ENCODE results near the gene KIF5B. TPM values are rescaled to one million over a fixed set of nuclear protein-coding genes. Genes with fewer than 3 reads are reported as not detected.

Gene KIF5B
- total and polyA plus RNA-seq, 2 of the 4 experiments (the other 2 are of a cell fraction): 33.5 to 68.5 TPM

DNA sequence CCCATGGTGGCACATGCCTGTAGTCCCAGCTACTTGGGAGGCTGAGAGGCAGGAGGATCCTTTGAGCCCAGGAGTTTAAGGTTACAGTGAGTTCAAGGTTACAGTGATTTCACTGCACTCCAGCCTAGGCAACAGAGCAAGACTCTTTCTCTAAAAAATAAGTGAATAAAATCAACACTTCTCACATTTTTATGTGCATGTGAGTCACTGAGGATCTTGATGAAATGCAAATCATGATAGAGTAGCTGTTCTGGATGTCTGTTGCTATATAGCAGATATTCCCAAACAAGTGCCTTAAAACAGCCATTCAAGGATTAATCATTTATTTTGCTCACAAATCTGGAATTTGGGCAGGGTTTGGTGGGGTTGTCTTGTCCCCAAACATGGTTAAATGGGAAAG is 65.3 kb downstream of the KIF5B start:
- Histone ChIP-seq H4K5ac (ENCODE audit: low read depth, low read length) (no peak overlapping the region), H2AK5ac (ENCODE audit: low read depth, low read length) (no peak overlapping the region), H2BK20ac (ENCODE audit: low read depth, low read length) (no peak overlapping the region), H4K8ac (ENCODE audit: low read depth in 2 of 2, low read length in 2 of 2) (no peak overlapping the region), H3K27ac (ENCODE audit: insufficient read depth, low read length) (no peak overlapping the region), H3K9me3 (ENCODE audit: control insufficient read depth, insufficient read depth, low read length) (no peaks in the 10 kb centered on the region), H3K4ac (ENCODE audit: low read depth, low read length) (no peak overlapping the region), H3K36me3 (ENCODE audit: control insufficient read depth, insufficient read depth, low read length) (no peaks in the 10 kb centered on the region), H2AFZ (replicated peaks; ENCODE audit: low read length, poor library complexity) (no peak overlapping the region), H4K20me1 (ENCODE audit: insufficient read depth, low read length) (no peaks in the 10 kb centered on the region), H3K23ac (ENCODE audit: low read depth, low read length) (no peak overlapping the region), H2BK120ac (ENCODE audit: low read depth, low read length) (no peak overlapping the region), H3K4me2 (ENCODE audit: low read depth, low read length) (no peak overlapping the region), H2AK9ac (replicated peaks; ENCODE audit: low read depth, low read length, poor library complexity) (no peak overlapping the region), H3K9ac (ENCODE audit: low read depth, low read length) (no peak overlapping the region), H3K4me1 (ENCODE audit: control insufficient read depth, insufficient read depth, low read length) (no peaks in the 10 kb centered on the region), H3K14ac (replicated peaks; ENCODE audit: low read depth, low read length) (no peak overlapping the region), H3K4me3 (ENCODE audit: insufficient read depth, low read depth, low read length) (no peak overlapping the region), H3K56ac (ENCODE audit: extremely low read depth, insufficient read depth, low read length) (no peak overlapping the region), H3K79me1 (ENCODE audit: low read depth in 1 of 2, low read length in 2 of 2) (no peaks in the 10 kb centered on the region), H4K91ac (ENCODE audit: insufficient read depth, low read depth, low read length) (no peak overlapping the region), H3K18ac (ENCODE audit: low read depth, low read length) (no peak overlapping the region), H2BK15ac (ENCODE audit: low read depth, low read length) (no peak overlapping the region), H3K27me3 (ENCODE audit: control insufficient read depth, insufficient read depth, low read length) (no peaks in the 10 kb centered on the region), H3K9me1 (ENCODE audit: insufficient read depth, low read length) (no peaks in the 10 kb centered on the region), H2BK5ac (ENCODE audit: low read depth, low read length, poor library complexity, severe bottlenecking) (no peak overlapping the region)
- POLR2A ChIA-PET (ENCODE audit: unreplicated experiment): no interaction called here
- in situ Hi-C loops (cut with MboI; ENCODE audit: low sequenced_read_pairs): no loop called here
- BruUV-seq (replicated peaks): no TSS peak
- DNase-seq (no peak), ATAC-seq (ENCODE audit: low read depth) (no peak)
- TF ChIP-seq, protein P1, sequence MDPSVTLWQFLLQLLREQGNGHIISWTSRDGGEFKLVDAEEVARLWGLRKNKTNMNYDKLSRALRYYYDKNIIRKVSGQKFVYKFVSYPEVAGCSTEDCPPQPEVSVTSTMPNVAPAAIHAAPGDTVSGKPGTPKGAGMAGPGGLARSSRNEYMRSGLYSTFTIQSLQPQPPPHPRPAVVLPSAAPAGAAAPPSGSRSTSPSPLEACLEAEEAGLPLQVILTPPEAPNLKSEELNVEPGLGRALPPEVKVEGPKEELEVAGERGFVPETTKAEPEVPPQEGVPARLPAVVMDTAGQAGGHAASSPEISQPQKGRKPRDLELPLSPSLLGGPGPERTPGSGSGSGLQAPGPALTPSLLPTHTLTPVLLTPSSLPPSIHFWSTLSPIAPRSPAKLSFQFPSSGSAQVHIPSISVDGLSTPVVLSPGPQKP (IDR thresholded peaks at IDR 0.05; ENCODE audit: borderline replicate concordance, low read depth, low read length): no peak
- TF ChIP-seq, protein P2, sequence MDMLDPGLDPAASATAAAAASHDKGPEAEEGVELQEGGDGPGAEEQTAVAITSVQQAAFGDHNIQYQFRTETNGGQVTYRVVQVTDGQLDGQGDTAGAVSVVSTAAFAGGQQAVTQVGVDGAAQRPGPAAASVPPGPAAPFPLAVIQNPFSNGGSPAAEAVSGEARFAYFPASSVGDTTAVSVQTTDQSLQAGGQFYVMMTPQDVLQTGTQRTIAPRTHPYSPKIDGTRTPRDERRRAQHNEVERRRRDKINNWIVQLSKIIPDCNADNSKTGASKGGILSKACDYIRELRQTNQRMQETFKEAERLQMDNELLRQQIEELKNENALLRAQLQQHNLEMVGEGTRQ (IDR thresholded peaks at IDR 0.05; ENCODE audit: low read depth, low read length): no peak
- no peak for TF ChIP-seq RFX5 (IDR thresholded peaks at IDR 0.05; ENCODE audit: low read depth, low read length)
- TF ChIP-seq, protein P3, sequence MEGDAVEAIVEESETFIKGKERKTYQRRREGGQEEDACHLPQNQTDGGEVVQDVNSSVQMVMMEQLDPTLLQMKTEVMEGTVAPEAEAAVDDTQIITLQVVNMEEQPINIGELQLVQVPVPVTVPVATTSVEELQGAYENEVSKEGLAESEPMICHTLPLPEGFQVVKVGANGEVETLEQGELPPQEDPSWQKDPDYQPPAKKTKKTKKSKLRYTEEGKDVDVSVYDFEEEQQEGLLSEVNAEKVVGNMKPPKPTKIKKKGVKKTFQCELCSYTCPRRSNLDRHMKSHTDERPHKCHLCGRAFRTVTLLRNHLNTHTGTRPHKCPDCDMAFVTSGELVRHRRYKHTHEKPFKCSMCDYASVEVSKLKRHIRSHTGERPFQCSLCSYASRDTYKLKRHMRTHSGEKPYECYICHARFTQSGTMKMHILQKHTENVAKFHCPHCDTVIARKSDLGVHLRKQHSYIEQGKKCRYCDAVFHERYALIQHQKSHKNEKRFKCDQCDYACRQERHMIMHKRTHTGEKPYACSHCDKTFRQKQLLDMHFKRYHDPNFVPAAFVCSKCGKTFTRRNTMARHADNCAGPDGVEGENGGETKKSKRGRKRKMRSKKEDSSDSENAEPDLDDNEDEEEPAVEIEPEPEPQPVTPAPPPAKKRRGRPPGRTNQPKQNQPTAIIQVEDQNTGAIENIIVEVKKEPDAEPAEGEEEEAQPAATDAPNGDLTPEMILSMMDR (conservative IDR thresholded peaks at IDR 0.05; ENCODE audit: low read depth, low read length): no peak
- no peak for TF ChIP-seq RCOR1 (IDR thresholded peaks at IDR 0.05; ENCODE audit: insufficient replicate concordance, low read length)
- TF ChIP-seq RAD21 (IDR thresholded peaks at IDR 0.05; ENCODE audit: low read length): no peak
- TF ChIP-seq FOS (IDR thresholded peaks at IDR 0.05; ENCODE audit: low read depth, low read length): no peak
- no peak for TF ChIP-seq BHLHE40 (IDR thresholded peaks at IDR 0.05; ENCODE audit: low read depth, low read length)
- no peak for TF ChIP-seq CEBPB (IDR thresholded peaks at IDR 0.05; ENCODE audit: low read depth, low read length)
- no peak for TF ChIP-seq MXI1 (IDR thresholded peaks at IDR 0.05; ENCODE audit: borderline replicate concordance, low read depth, low read length)
- no peak for TF ChIP-seq POLR2A (IDR thresholded peaks at IDR 0.05; ENCODE audit: low read depth, low read length)
- TF ChIP-seq MAZ (IDR thresholded peaks at IDR 0.05; ENCODE audit: borderline replicate concordance, low read depth, low read length): no peak
- no peak for TF ChIP-seq CHD1 (IDR thresholded peaks at IDR 0.05; ENCODE audit: low read depth, low read length)
- TF ChIP-seq NFE2L2 (IDR thresholded peaks at IDR 0.05; ENCODE audit: low read depth, low read length): no peak
- no peak for TF ChIP-seq MAFK (IDR thresholded peaks at IDR 0.05; ENCODE audit: low read depth, low read length)
- TF ChIP-seq SMC3 (IDR thresholded peaks at IDR 0.05; ENCODE audit: low read depth, low read length): no peak
- CTCF ChIA-PET: no interaction called here
- intact Hi-C loops (cut with micrococcal nuclease): no loop called here
- dilution Hi-C loops (cut with HindIII; ENCODE audit: low sequenced_read_pairs, unreplicated experiment): no loop called here
